ENCODE data around the gene ANAPC5.
A peak's percentile ranks its signal among the peaks of the same experiment; 100 is the strongest.

Gene ANAPC5

GRCh38 chr12:121366063-121366459, 13.8 kb upstream of the ANAPC5 start:
- DNase-seq: peak; percentile 12

- DNase-seq: no peak
These were observed 13.3 kb upstream of the ANAPC5 start for GRCh38 chr12:121365416-121366062.

- no peak for DNase-seq
These were observed 12.5 kb upstream of the ANAPC5 start for GRCh38 chr12:121364683-121365121.

GRCh38 chr12:121358073-121358472, 5.9 kb upstream of the ANAPC5 start:
- DNase-seq: no peak

- DNase-seq: no peak
These were observed 5.1 kb upstream of the ANAPC5 start for GRCh38 chr12:121357331-121357730.

- no peak for DNase-seq
These were observed 4.4 kb upstream of the ANAPC5 start for GRCh38 chr12:121356657-121357056.

- DNase-seq: no peak
These were observed 3.6 kb upstream of the ANAPC5 start for GRCh38 chr12:121355818-121356217.

GRCh38 chr12:121352682-121353018, 439 bp upstream of the ANAPC5 start:
- peak; percentile 95 for DNase-seq

- no peak for DNase-seq
These were observed 5.5 kb downstream of the ANAPC5 start for GRCh38 chr12:121346747-121347146.

GRCh38 chr12:121345151-121345815, 6.9 kb downstream of the ANAPC5 start:
- DNase-seq: no peak

- DNase-seq: no peak
These were observed 7.7 kb downstream of the ANAPC5 start for GRCh38 chr12:121344506-121344905.

GRCh38 chr12:121337416-121337815, 14.8 kb downstream of the ANAPC5 start:
- no peak for DNase-seq

GRCh38 chr12:121334513-121335343, 17.5 kb downstream of the ANAPC5 start:
- DNase-seq: peak; percentile 79

- no peak for DNase-seq
These were observed 18.5 kb downstream of the ANAPC5 start for GRCh38 chr12:121333747-121334146.

- peak; percentile 35 for DNase-seq
These were observed 21.0 kb downstream of the ANAPC5 start for GRCh38 chr12:121331248-121331647.

GRCh38 chr12:121330692-121331091, 21.5 kb downstream of the ANAPC5 start:
- DNase-seq: peak; percentile 81

GRCh38 chr12:121330195-121330594, 22.0 kb downstream of the ANAPC5 start:
- no peak for DNase-seq

- DNase-seq: no peak
These were observed 23.6 kb downstream of the ANAPC5 start for GRCh38 chr12:121328620-121329019.

GRCh38 chr12:121326996-121327674, 25.1 kb downstream of the ANAPC5 start:
- DNase-seq: peak; percentile 34

GRCh38 chr12:121325922-121326396, 26.3 kb downstream of the ANAPC5 start:
- peak; percentile 27 for DNase-seq

- no peak for DNase-seq
These were observed 28.3 kb downstream of the ANAPC5 start for GRCh38 chr12:121323908-121324307.

GRCh38 chr12:121318121-121318520, 34.1 kb downstream of the ANAPC5 start:
- DNase-seq: no peak

GRCh38 chr12:121314431-121314830, 37.8 kb downstream of the ANAPC5 start:
- DNase-seq: no peak
